Measurements from ENCODE around the gene CNTNAP4.

DNA sequence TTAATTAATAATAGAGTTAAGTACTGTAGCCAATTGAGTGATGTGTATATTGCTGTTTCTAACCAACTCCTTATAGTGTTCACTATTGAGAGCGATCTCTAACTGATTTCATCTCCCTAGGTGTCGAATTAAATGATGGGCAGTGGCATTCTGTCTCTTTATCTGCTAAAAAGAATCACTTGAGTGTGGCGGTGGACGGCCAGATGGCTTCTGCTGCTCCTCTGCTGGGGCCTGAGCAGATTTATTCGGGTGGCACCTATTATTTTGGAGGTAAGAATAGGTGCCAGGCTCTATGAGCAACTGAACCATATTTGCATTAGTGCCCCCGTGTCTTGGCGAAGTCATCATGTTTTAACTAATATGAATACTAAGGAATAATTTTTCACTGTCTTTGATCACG, 184.6 kb downstream of the CNTNAP4 start:
- TF ChIP-seq, protein P1, sequence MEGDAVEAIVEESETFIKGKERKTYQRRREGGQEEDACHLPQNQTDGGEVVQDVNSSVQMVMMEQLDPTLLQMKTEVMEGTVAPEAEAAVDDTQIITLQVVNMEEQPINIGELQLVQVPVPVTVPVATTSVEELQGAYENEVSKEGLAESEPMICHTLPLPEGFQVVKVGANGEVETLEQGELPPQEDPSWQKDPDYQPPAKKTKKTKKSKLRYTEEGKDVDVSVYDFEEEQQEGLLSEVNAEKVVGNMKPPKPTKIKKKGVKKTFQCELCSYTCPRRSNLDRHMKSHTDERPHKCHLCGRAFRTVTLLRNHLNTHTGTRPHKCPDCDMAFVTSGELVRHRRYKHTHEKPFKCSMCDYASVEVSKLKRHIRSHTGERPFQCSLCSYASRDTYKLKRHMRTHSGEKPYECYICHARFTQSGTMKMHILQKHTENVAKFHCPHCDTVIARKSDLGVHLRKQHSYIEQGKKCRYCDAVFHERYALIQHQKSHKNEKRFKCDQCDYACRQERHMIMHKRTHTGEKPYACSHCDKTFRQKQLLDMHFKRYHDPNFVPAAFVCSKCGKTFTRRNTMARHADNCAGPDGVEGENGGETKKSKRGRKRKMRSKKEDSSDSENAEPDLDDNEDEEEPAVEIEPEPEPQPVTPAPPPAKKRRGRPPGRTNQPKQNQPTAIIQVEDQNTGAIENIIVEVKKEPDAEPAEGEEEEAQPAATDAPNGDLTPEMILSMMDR (IDR thresholded peaks at IDR 0.05) = no peak
- TF ChIP-seq POLR2A (IDR thresholded peaks at IDR 0.05) = no peak
